Peyer's patch (tissue), 4 donors: ENCODE data around the gene ABI2. TPM values are rescaled to one million over a fixed set of nuclear protein-coding genes. Genes with fewer than 3 reads are reported as not detected.

Experiments used
- DNase-seq, 3 donors: peaks; one replicate each; pipeline ENCODE4 v3.0.0-alpha.2; 2017 to 2019
- H3K27ac ChIP-seq, 4 donors: fragments of 200-600 bp; sonication (generic); one replicate each; pipeline ENCODE4 v1.5.1; 2016 to 2019
- H3K27me3 ChIP-seq, 2 donors: fragments of 200-600 bp; sonication (generic); one replicate each; pipeline ENCODE4 v1.5.1; 2019
- H3K36me3 ChIP-seq, 3 donors: fragments of 200-600 bp; sonication (generic); one replicate each; pipeline ENCODE4 v1.5.1; 2016 to 2019
- H3K4me1 ChIP-seq, 4 donors: fragments of 200-600 bp; sonication (generic); one replicate each; pipeline ENCODE4 v1.5.1; 2016 to 2019
- H3K4me3 ChIP-seq, 4 donors: fragments of 200-600 bp; sonication (generic); 1 replicate in 3 of 4; 2 replicates in 1 of 4; pipeline ENCODE4 v1.5.1; 2016 to 2019; ENCODE audit warnings: mild to moderate bottlenecking in 1 of 4
- H3K9me3 ChIP-seq, 4 donors: fragments of 200-600 bp; sonication (generic); one replicate each; pipeline ENCODE4 v1.5.1; 2016 to 2019; ENCODE audit warnings: mild to moderate bottlenecking in 1 of 4
- POLR2A ChIP-seq, 2 donors: fragments of 450-650 bp; IDR thresholded peaks; one replicate each; pipeline ENCODE4 v1.5.1; 2017; ENCODE audit warnings: antibody characterized with exemption in 2 of 2, mild to moderate bottlenecking in 2 of 2, moderate library complexity in 2 of 2
- total RNA-seq, 4 donors: library from RNA; depleted of rRNA; stranded (reverse); fragments of >200 nt; gene quantifications; one replicate each; pipeline ENCODE4 v1.1.0, GENCODE V29; 2016
- TF ChIP-seq, protein P1 (sequence below), 6 experiments: fragments of 450-650 bp in 4 of 6; fragments of 200-600 bp in 2 of 6; sonication (generic) in 1 of 6; IDR thresholded peaks; one replicate each; pipeline ENCODE4 v1.5.1; 2017 to 2019; ENCODE audit warnings: antibody characterized with exemption in 6 of 6, mild to moderate bottlenecking in 3 of 6, moderate library complexity in 1 of 6

ABI2 gene
- total RNA-seq, 4 donors from 2014 or later: 7.7 to 26.4 (median 13.2) TPM

DNA sequence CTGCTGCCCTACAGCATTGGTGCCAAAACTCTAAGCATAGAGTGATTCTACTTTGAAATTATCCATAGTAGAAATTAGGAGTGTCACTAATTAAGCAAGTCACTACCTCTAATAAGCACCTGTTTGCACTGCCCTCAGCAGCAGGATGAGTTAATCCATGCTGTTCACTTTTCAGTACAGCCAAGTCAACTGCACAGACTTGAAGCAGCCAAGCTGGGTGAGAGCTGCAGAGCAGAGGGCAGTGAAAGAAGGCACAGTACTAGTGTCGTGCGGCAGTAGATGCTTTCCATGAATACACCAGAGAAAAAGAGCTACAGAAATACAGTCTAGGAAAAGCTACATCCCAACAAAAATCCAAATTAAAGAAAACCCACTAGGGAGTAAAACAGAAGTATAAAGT lies 108.3 kb downstream of the ABI2 start:
- Histone ChIP-seq H3K36me3 (peaks cover 0 to 32% (median 0%) of the 10 kb centered on the region in 3 donors), H3K9me3 (no peaks in the 10 kb centered on the region), H3K4me3 (no peak overlapping the region), H3K27ac (no peak overlapping the region), H3K27me3 (no peaks in the 10 kb centered on the region), H3K4me1 (peaks cover 0 to 4% (median 0%) of the 10 kb centered on the region in 4 donors)
- DNase-seq: no peak
- TF ChIP-seq, protein P1, sequence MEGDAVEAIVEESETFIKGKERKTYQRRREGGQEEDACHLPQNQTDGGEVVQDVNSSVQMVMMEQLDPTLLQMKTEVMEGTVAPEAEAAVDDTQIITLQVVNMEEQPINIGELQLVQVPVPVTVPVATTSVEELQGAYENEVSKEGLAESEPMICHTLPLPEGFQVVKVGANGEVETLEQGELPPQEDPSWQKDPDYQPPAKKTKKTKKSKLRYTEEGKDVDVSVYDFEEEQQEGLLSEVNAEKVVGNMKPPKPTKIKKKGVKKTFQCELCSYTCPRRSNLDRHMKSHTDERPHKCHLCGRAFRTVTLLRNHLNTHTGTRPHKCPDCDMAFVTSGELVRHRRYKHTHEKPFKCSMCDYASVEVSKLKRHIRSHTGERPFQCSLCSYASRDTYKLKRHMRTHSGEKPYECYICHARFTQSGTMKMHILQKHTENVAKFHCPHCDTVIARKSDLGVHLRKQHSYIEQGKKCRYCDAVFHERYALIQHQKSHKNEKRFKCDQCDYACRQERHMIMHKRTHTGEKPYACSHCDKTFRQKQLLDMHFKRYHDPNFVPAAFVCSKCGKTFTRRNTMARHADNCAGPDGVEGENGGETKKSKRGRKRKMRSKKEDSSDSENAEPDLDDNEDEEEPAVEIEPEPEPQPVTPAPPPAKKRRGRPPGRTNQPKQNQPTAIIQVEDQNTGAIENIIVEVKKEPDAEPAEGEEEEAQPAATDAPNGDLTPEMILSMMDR (IDR thresholded peaks at IDR 0.05): no peak
- no peak for TF ChIP-seq POLR2A (IDR thresholded peaks at IDR 0.05)

DNA sequence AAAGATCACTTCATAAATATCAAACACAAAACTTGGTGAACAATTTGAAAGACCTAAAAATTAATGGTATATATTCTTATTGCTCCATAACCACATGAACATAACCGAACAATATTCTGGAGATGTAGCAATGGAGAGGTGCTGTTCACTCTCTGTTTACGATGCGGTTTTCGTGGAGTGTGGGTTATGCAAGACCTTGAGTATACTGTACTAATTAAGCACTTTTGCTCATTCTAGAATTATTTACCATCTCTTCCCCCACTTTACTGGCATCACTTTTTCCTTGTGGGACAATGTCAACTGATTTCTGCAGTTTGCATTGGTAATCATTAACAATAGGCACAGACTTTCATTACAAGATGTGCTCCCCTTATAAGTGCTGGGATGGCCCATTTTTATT lies 109.3 kb downstream of the ABI2 start:
- H3K27ac ChIP-seq: no peak overlapping the region
- DNase-seq: no peak
- H3K36me3 ChIP-seq: peaks cover 0 to 42% (median 0%) of the 10 kb centered on the region in 3 donors
- TF ChIP-seq, protein P1 (IDR thresholded peaks at IDR 0.05): no peak
- no peak for TF ChIP-seq POLR2A (IDR thresholded peaks at IDR 0.05)
- H3K9me3 ChIP-seq: no peaks in the 10 kb centered on the region
- no peak overlapping the region for H3K4me3 ChIP-seq
- no peaks in the 10 kb centered on the region for H3K4me1 ChIP-seq
- H3K27me3 ChIP-seq: no peaks in the 10 kb centered on the region

- TF ChIP-seq, protein P1 (IDR thresholded peaks at IDR 0.05): no peak
- TF ChIP-seq POLR2A (IDR thresholded peaks at IDR 0.05): no peak
- Histone ChIP-seq H3K27ac (no peak overlapping the region), H3K36me3 (peaks cover 0 to 52% (median 0%) of the 10 kb centered on the region in 3 donors)
These were observed 110.3 kb downstream of the ABI2 start for GRCh38 chr2:203438528-203438927.

DNA sequence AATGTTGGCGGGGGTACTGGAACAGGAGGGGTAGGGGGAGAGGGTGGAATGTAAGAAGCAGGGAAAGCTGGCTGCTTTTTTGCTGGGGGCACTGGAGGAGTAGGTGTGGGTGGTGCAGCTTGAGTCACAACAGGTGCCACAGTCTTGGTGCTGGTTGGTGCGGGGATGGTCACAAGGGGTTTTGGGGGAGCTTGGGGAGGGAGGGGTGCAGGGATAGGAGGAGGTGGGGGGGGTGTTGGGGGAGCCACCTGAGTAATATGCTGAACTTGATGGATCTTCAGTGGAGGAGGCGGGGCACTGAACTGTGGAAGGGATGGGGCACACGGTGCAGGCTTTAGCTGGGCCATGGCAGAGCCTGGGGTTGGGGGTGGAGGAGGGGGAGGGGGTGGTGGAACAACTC lies 112.5 kb downstream of the ABI2 start:
- Histone ChIP-seq H3K27ac (no peak overlapping the region), H3K27me3 (no peaks in the 10 kb centered on the region), H3K4me3 (no peak overlapping the region), H3K36me3 (peaks cover 0 to 66% (median 0%) of the 10 kb centered on the region in 3 donors), H3K4me1 (no peaks in the 10 kb centered on the region), H3K9me3 (no peaks in the 10 kb centered on the region)
- no peak for TF ChIP-seq POLR2A (IDR thresholded peaks at IDR 0.05)
- TF ChIP-seq, protein P1 (IDR thresholded peaks at IDR 0.05): no peak
- no peak for DNase-seq

More at GRCh38 chr2:203438528-203438927, 110.3 kb downstream of the ABI2 start:
- H3K27me3 ChIP-seq: no peaks in the 10 kb centered on the region
- no peaks in the 10 kb centered on the region for H3K4me1 ChIP-seq
- no peak overlapping the region for H3K4me3 ChIP-seq
- no peak for DNase-seq
- H3K9me3 ChIP-seq: no peaks in the 10 kb centered on the region

DNA sequence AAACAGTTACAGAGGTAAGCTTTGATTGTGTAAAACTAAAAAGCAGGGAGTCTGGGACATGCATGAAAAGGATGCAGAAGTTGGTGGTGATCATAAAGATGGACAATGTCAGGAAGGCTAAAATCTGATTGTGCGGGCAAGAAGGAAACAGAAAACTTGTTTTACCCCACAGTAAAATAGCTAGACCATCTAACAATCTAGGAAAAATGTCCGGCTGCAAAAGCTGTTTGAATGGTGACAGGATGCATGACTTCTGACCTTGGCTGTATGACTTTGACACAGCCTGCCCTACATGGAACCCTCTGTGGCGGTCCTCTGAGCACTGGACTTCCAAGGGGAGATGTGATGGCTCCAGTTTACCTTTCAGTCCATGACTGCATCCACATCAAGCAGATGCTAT lies 113.3 kb downstream of the ABI2 start:
- Histone ChIP-seq H3K4me3 (no peak overlapping the region), H3K4me1 (no peaks in the 10 kb centered on the region), H3K27me3 (no peaks in the 10 kb centered on the region), H3K9me3 (no peaks in the 10 kb centered on the region), H3K36me3 (peaks cover 0 to 72% (median 0%) of the 10 kb centered on the region in 3 donors), H3K27ac (no peak overlapping the region)
- DNase-seq: no peak
- no peak for TF ChIP-seq POLR2A (IDR thresholded peaks at IDR 0.05)
- TF ChIP-seq, protein P1 (IDR thresholded peaks at IDR 0.05): no peak

- Histone ChIP-seq H3K9me3 (no peaks in the 10 kb centered on the region), H3K27me3 (no peaks in the 10 kb centered on the region), H3K4me3 (no peak overlapping the region), H3K27ac (no peak overlapping the region), H3K4me1 (no peaks in the 10 kb centered on the region), H3K36me3 (peaks cover 0 to 75% (median 0%) of the 10 kb centered on the region in 3 donors)
- no peak for TF ChIP-seq POLR2A (IDR thresholded peaks at IDR 0.05)
- TF ChIP-seq, protein P1 (IDR thresholded peaks at IDR 0.05): no peak
- DNase-seq: no peak
These were observed 114.3 kb downstream of the ABI2 start for GRCh38 chr2:203442463-203442862.
